ENCODE results near the gene CNTNAP2. TPM values are rescaled to one million over a fixed set of nuclear protein-coding genes. Genes with fewer than 3 reads are reported as not detected.

CNTNAP2 gene
- total RNA-seq, 1 experiment from 2014 or later, result 64.5 TPM

GRCh38 chr7:147193476-147193875 is 1076.9 kb downstream of the CNTNAP2 start:
- Histone ChIP-seq H2BK5ac (ENCODE audit: insufficient read length, low read length) (no peak overlapping the region), H2AK5ac (ENCODE audit: insufficient read length, low read length) (no peak overlapping the region), H3K4me1 (ENCODE audit: insufficient read depth, low read length) (no peaks in the 10 kb centered on the region; the same call in 1 of the 2 replicates), H3K79me2 (ENCODE audit: insufficient read depth, low read length) (no peaks in the 10 kb centered on the region), H4K5ac (ENCODE audit: insufficient read length, low read depth, low read length) (no peak overlapping the region), H3K23me2 (ENCODE audit: insufficient read length, low read depth, low read length, poor library complexity, severe bottlenecking) (no peaks in the 10 kb centered on the region), H4K20me1 (ENCODE audit: control insufficient read depth, insufficient read depth, insufficient read length) (no peaks in the 10 kb centered on the region), H3K4ac (ENCODE audit: low read depth, low read length) (no peak overlapping the region), H3K27ac (ENCODE audit: insufficient read length, low read depth, low read length) (no peak overlapping the region), H3K56ac (ENCODE audit: insufficient read length, low read depth, low read length) (no peak overlapping the region), H3K14ac (ENCODE audit: insufficient read depth, low read length) (no peak overlapping the region), H2BK120ac (ENCODE audit: low read depth, low read length, poor library complexity, severe bottlenecking) (no peak overlapping the region), H3K79me1 (ENCODE audit: insufficient read depth, low read depth, low read length, poor library complexity, severe bottlenecking) (no peaks in the 10 kb centered on the region), H2BK15ac (ENCODE audit: low read depth, low read length) (no peak overlapping the region), H3K9me3 (ENCODE audit: control insufficient read depth, low read depth, low read length) (no peaks in the 10 kb centered on the region), H3K27me3 (ENCODE audit: insufficient read depth, low read length) (no peaks in the 10 kb centered on the region), H4K8ac (replicated peaks; ENCODE audit: insufficient read length, low read depth, low read length) (no peak overlapping the region), H3K18ac (ENCODE audit: insufficient read length, low read depth, low read length) (no peak overlapping the region), H3K9ac (ENCODE audit: extremely low read depth, insufficient read length, low read length) (no peak overlapping the region), H4K91ac (ENCODE audit: insufficient read length, low read depth, low read length) (no peak overlapping the region), H2BK20ac (ENCODE audit: low read depth, low read length, poor library complexity, severe bottlenecking) (no peak overlapping the region), H3K4me2 (ENCODE audit: insufficient read depth, insufficient read length, low read length) (no peak overlapping the region), H2AFZ (ENCODE audit: low read length) (peak overlapping the region; percentile 22), H2BK12ac (ENCODE audit: insufficient read length, low read depth, low read length) (no peak overlapping the region), H3K23ac (ENCODE audit: insufficient read length, low read depth, low read length) (no peak overlapping the region), H3T11ph (ENCODE audit: low read length) (no peak overlapping the region)
- no peaks in the 10 kb centered on the region for H3K9me3 Mint-ChIP-seq
- H3K27me3 Mint-ChIP-seq (ENCODE audit: low read depth), result no peaks in the 10 kb centered on the region; the same call in 1 of the 2 replicates
- H3K4me3 Mint-ChIP-seq, result no peak overlapping the region
- peaks cover 6 to 11% of the 10 kb centered on the region in 2 experiments for H3K4me1 Mint-ChIP-seq
- TF ChIP-seq CTCF (conservative IDR thresholded peaks at IDR 0.05), result no peak
- 0 out of 7 replicates have a peak overlapping the region, but pooled peaks of 1 of the 3 experiments have one; percentile 16 for H3K27ac Mint-ChIP-seq
- no peaks in the 10 kb centered on the region; a peak in 1 of 7 replicates for H3K36me3 Mint-ChIP-seq (ENCODE audit: insufficient read depth in 1 of 3, low read depth in 3 of 3)
- DNase-seq, result no peak
